Gastroesophageal sphincter (tissue), 3 donors: ENCODE measurements around the gene AFF3.

Experiments
- CTCF ChIP-seq, 4 experiments: fragments of 200-600 bp in 2 of 4; fragments of 450-650 bp in 2 of 4; sonication (generic) in 1 of 4; IDR thresholded peaks; one replicate each; pipeline ENCODE4 v1.5.1; 2017 to 2019; ENCODE audit warnings: antibody characterized with exemption in 4 of 4, mild to moderate bottlenecking in 2 of 4, moderate library complexity in 2 of 4
- EP300 ChIP-seq: sonication (generic); formaldehyde crosslinking; IDR thresholded peaks from one replicate; pipeline ENCODE4 v1.6.1; 2017; ENCODE audit warnings: antibody characterized with exemption, mild to moderate bottlenecking
- POLR2A ChIP-seq, 2 donors: fragments of 450-650 bp; IDR thresholded peaks; one replicate each; pipeline ENCODE4 v1.6.1; 2017; ENCODE audit warnings: antibody characterized with exemption in 2 of 2, mild to moderate bottlenecking in 2 of 2, moderate library complexity in 1 of 2
- POLR2AphosphoS5 ChIP-seq: sonication (generic); formaldehyde crosslinking; IDR thresholded peaks from one replicate; pipeline ENCODE4 v1.6.1; 2017; ENCODE audit warnings: antibody characterized with exemption

GRCh38 chr2:99953750-99954149 lies 188.6 kb downstream of the AFF3 start:
- TF ChIP-seq CTCF (IDR thresholded peaks at IDR 0.05) = no peak
- TF ChIP-seq POLR2A (IDR thresholded peaks at IDR 0.05) = no peak
- TF ChIP-seq POLR2AphosphoS5 = no peak
- TF ChIP-seq EP300 = no peak
